Measurements from ENCODE around the gene POU4F1.
A peak's percentile ranks its signal among the peaks of the same experiment; 100 is the strongest.

The POU4F1 gene

DNA sequence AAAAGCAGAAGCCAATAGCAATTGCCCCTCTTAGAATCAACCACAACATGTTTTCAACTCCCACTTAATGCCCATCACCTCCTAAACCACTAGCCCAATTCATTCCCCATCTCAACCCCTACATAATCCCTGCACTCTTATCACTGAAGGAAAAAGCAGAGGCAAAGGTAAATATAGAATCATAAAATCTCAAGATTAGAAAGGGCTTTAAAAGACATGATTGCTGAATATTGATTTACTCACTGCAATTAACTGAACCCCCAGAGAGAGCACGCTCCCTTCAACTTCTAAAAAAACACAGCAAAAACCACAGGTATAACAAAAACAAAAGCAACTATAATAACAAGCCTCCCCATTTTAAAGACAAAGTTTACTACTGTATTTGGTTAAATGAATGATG is 15.1 kb upstream of the POU4F1 start:
- no peak for TF ChIP-seq JUND (IDR thresholded peaks at IDR 0.05; ENCODE audit: low read depth)
- DNase-seq (ENCODE audit: low read depth in 1 of 2, low spot score in 1 of 2) = no peak
- in situ Hi-C loops (cut with HindIII; ENCODE audit: low pct_unique_long_range_greater_than_20kb, low sequenced_read_pairs) = no loop called here

DNA sequence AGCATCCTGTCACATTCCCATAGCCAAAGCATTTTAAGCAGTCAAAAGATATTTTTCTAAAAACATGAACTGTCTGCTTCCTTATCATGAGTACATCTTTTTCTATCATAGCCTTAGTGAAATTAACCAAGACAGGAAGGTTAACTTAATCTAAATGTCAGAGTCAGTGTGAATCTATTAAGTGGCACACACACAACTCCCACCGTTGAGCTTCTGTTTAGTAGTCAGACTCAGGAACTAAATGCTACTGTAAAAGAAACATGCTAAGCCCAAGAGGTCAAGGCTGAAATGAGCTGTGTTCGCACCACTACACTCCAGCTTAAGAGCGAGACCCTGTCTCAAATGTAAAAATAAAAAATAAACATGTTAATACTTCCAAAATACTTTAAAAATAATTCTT is 7.7 kb upstream of the POU4F1 start:
- no peak for DNase-seq (ENCODE audit: low read depth in 1 of 2, low spot score in 1 of 2)
- TF ChIP-seq JUND (IDR thresholded peaks at IDR 0.05; ENCODE audit: low read depth) = no peak
- in situ Hi-C loops (cut with HindIII; ENCODE audit: low pct_unique_long_range_greater_than_20kb, low sequenced_read_pairs) = no loop called here

DNA sequence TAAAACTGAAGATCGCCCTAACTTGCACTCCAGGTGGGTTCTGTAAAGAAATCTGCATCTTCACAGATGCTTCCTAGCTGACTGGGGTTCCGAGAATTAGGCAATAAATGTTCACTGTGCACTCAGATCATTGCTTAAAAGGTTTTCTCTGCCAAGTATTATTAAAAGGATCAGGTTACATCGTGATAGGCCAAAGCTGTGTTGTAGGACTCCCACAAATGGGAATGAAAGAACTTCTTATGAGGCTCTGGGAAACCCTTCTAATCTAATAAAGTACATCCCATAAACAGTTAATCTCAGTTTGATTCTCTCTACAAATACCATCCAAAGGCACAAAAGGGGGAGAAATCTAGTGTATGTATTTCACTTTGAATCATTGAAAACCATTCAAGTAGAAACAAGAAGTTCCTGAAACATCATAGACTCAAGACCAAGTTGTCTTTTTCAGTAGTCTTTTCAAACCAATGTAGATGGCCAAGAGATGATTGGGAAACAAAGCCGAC is 7.1 kb upstream of the POU4F1 start:
- TF ChIP-seq JUND (IDR thresholded peaks at IDR 0.05; ENCODE audit: low read depth) = no peak
- no peak for DNase-seq (ENCODE audit: low read depth in 1 of 2, low spot score in 1 of 2)

DNA sequence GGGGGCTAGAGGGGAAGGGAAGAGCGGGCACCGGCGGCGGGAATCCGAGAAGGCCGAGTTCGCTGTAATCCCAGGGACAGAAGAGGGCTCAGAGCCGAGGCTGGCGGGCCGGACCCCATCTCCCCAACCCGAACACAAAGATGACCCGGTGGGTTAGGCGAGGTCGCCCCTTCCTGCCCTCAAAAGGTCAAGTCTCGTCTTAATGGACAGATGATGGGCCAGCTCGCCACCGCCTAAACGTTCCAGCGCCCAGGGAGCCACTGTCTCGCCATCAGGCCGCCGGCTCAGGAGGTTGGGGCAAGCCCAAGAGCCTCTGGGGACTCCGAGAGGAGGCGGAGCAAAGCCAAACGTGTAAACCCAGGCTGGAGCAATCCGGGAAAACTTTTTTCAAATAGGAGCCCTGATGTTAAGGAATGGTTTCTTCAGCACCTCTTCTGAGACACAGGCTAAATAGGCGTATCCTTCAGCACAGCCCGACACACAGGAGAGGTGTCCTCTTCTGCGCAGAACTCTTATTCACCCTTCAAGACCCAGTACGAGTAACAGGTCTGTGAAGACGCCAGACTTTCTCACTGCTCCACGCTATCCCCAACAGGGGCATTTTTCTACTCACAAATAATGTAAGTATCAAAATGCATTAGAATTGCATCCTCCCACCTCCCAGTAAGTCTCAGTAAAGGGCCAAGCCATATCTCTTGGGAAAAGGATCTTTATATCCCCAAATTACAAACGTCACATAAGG is 6.3 kb upstream of the POU4F1 start:
- DNase-seq (ENCODE audit: low read depth in 1 of 2, low spot score in 1 of 2) = peak; percentile 16 to 60
- no peak for TF ChIP-seq JUND (IDR thresholded peaks at IDR 0.05; ENCODE audit: low read depth)
- in situ Hi-C loops (cut with HindIII; ENCODE audit: low pct_unique_long_range_greater_than_20kb, low sequenced_read_pairs) = no loop called here

More for the DNA sequence above, 7.1 kb upstream of the POU4F1 start:
- in situ Hi-C loops (cut with HindIII; ENCODE audit: low pct_unique_long_range_greater_than_20kb, low sequenced_read_pairs) = no loop called here

DNA sequence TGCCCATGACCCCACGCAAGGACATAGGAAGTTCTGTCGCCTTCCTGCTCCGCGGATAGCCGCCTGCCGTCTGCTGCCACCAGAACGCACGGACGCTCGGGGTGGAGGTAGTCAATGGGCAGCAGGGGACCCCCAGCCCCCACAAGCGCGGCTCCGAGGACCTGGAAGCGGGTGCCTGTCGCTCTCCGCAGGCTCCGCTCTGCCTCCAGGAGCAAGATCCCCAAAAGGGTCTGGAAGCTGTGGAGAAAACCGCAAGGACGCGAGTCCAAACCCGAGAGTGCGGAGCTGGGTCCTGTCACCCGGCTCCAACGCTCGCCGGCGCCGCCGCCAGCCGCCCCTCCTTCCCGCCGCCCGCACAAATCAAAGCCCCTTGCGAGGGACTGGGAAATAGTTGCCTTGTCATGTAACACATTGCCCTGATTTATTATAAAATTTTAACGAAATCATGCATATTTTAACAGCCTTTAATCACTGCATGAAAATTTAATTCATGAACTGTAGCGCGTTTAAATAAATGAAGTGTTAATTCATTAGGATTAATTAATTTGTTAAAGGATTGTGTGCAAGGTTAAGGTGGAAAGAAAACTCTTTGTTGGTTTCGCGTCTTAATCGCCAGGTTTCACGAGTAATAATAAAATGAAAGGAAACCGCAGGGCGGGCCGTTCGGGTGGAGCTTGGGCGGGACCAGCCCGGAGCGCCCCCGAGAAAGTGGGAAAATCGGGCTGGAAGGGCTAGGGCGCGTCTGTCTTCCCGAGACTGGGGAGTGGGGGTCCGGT is 5.5 kb upstream of the POU4F1 start:
- DNase-seq (ENCODE audit: low read depth in 1 of 2, low spot score in 1 of 2) = peak; percentile 5 to 56
- no peak for TF ChIP-seq JUND (IDR thresholded peaks at IDR 0.05; ENCODE audit: low read depth)
- in situ Hi-C loops (cut with HindIII; ENCODE audit: low pct_unique_long_range_greater_than_20kb, low sequenced_read_pairs) = no loop called here

DNA sequence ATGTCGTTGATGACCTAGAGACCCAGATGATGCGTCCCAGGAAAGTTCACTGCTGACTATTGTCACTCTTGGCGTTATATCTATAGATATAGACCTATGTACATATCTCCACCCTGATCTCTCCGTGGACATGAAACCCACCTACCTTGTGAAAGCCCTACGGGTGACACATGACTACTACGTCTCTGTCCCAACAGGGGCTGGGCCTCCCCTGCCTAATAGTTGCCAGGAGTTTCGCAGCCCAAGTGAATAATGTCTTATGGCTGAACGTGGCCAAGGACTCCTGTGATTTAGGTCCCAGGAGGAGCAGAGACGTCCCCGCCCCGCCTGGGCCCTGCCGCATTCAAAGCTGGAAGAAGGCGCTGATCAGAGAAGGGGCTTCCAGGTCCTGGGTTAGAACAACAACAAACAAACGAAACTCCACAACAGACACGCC is 4.9 kb upstream of the POU4F1 start:
- no peak for DNase-seq (ENCODE audit: low read depth in 1 of 2, low spot score in 1 of 2)
- TF ChIP-seq JUND (IDR thresholded peaks at IDR 0.05; ENCODE audit: low read depth) = no peak
- in situ Hi-C loops (cut with HindIII; ENCODE audit: low pct_unique_long_range_greater_than_20kb, low sequenced_read_pairs) = no loop called here

DNA sequence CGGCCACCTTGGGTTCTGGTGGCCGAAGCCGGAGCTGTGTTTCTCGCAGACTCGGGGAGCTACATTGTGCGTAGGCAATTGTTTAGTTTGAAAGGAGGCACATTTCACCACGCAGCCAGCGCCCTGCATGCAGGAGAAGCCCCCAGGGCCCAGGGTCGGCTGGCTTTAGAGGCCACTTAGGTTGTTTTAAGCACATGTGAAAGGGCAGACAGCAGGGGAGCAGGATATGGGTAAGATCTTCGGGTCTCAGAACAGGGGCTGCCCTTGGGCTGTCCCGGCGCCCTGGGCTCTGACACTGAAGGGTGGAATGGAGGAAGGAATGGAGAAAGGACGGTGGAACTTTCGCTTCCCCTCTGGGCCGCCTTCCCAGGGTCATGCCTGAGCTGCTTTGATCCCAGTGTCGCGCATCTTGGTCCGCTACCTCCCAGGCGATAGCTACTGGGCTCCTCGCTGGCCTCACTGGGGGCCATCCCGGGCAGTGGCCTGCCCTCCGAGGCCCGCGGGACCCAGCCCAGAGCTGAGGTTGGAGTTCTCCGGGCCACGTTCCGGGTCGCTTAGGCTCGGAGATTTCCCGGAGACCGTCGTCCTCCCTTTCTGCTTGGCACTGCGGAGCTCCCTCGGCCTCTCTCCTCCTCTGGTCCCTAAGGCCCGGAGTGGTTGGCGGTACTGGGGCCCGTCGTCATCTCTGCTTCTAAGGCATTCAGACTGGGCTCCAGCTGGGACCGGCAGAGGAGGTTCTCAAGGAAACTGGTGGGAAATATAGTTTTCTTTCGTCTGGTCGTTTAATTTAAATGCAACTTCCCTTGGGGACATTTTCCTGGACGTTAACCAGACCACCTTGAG is 4.3 kb upstream of the POU4F1 start:
- DNase-seq (ENCODE audit: low read depth in 1 of 2, low spot score in 1 of 2) = no peak
- in situ Hi-C loops (cut with HindIII; ENCODE audit: low pct_unique_long_range_greater_than_20kb, low sequenced_read_pairs) = no loop called here
- TF ChIP-seq JUND (IDR thresholded peaks at IDR 0.05; ENCODE audit: low read depth) = no peak

DNA sequence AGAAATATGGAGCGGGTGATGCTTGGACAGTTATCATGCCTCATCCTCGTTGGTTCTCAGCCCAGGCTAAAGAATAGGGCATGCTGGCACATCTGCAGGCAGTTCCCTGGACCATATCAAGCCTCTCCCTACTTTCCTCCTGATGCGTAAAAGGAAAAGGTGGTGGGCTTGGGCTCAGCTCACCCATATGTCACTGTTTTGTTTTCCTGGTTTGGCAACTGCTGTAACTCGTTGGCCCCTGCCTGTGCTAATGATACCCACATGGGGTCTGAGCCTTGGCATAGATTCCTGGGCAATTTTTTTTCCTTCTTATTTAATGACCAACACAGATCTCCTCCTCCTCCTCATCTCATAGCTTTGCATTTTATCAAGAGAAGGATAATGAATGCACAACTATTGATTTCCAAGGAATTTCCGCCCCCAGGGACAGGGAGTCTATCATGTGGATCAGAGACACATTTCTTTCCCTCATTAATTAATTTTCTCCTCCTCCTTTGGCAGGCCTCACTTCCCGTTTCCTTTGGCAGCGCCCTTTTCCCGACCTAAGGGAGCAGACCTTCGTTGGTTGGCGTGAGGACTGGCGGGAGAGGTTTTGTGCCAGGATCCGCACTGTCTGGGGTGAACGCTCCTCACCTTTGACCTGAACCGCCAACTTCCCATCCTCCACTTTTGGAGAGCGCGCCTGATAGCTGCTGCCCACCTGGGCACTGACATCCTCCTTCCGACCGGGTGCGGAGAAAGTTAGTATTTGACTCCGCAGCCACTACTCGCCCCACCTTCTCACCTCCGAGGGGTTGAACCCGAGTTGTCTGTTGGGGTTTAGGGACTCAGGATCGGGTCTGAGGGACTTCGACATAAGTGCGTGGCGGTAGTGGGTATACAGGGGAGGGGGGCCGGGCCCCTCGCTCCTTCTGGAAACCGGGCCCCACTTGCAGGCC is 3.4 kb upstream of the POU4F1 start:
- DNase-seq (ENCODE audit: low read depth in 1 of 2, low spot score in 1 of 2) = no peak
- in situ Hi-C loops (cut with HindIII; ENCODE audit: low pct_unique_long_range_greater_than_20kb, low sequenced_read_pairs) = no loop called here

DNA sequence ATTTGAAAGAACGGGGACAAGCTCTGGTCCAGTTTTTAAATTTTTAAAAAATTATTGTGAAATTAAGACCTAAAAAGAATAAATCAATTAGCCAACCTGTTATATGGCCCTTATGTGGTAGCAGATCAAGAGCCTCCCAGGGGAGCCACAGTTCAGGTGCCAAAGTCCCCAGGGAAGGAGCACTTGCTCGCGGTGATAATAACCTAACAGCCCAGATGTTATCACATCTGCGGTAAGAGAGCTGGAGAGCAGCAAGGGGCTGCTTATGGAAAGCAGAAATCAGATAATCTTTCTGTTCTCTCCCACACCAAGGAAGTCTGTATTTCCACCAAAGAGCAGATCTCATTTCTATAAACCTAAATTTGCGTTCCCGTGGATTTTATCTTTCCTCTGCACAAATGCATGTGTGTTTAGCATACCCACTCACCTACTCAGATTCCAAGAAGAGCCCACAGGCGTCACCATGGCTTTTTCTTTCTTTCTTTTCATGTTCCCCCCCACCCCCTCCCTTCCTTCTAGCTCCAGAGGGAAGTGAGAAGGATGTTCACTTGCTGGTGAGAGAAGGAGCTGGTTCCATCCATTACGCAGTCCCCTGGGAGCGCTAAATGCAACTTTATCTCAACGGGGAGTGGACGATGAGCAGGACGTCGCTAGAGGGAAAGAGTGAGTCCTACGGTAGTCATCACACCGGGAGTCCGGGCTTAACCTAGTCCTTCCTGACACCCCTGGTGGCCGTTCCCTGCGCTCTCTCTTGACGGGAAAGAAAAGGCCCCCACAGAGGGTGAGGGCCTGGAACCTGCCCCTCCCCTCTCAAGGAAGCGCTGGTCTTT is 1.6 kb upstream of the POU4F1 start:
- in situ Hi-C loops (cut with HindIII; ENCODE audit: low pct_unique_long_range_greater_than_20kb, low sequenced_read_pairs) = no loop called here
- no peak for DNase-seq (ENCODE audit: low read depth in 1 of 2, low spot score in 1 of 2)
- TF ChIP-seq JUND (IDR thresholded peaks at IDR 0.05; ENCODE audit: low read depth) = no peak

More for the DNA sequence above, 3.4 kb upstream of the POU4F1 start:
- TF ChIP-seq JUND (IDR thresholded peaks at IDR 0.05; ENCODE audit: low read depth) = no peak

DNA sequence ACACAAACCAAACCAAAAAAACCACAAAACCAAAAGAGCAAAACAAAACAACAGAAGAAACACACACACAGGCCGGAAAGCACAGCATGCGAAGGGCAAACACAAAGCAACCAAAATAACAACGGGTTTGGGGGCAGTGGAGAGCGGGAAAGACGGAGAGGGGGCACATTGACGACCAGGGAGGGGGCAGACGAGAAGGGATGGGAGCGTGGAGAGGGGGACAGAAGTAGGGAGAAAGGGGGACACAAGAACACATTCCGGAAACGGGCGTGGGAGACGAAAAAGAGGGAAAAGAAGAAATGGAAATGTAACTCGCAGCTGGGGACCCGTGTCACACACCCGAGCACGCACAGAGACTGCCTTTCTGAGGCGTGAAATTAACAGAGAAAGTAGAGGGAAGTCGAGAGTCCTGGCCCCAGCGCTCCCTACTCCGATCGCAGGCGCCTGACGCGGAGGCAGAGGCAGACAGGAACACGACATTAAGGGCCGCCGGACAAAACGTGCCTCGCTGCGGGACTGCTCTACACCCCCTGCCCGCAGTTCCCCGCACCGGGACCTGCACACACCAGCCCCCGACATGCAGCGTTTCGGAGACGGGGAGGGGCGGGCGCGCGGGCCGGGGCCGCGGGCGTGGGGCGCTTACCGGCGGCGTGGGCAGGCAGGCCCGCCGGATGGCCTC is 652 bp downstream of the POU4F1 start:
- no peak for DNase-seq (ENCODE audit: low read depth in 1 of 2, low spot score in 1 of 2)
- in situ Hi-C loops (cut with HindIII; ENCODE audit: low pct_unique_long_range_greater_than_20kb, low sequenced_read_pairs) = no loop called here
- TF ChIP-seq JUND (IDR thresholded peaks at IDR 0.05; ENCODE audit: low read depth) = no peak

All from T47D (cell line).